Fibroblast of skin of scalp (primary cell): ENCODE results near the gene SMARCC1.
A peak's percentile ranks its signal among the peaks of the same experiment; 100 is the strongest.

Experiments used
- DNase-seq: peaks from one replicate; pipeline ENCODE4 v3.0.0-alpha.2; 2013

SMARCC1 gene

GRCh38 chr3:47583320-47584075, 198.2 kb downstream of the SMARCC1 start:
- DNase-seq = no peak

DNA sequence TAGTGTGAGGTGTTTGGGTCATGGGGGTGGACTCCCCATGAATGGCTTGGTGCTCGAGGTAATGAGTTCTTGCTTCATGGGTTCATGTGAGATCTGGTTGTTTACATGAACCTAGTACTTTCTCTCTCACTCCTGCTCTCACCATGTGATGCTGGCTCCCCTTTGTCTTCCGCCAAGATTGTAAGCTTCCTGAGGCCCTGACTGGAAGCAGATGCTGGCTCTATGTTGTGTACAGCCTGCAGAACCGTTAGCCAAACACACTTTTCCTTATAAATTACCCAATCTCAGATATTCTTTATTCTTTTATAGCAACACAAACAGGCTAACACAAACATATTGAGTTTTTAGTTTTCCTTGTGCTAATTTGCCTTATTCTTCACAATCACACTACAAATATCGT, 199.9 kb downstream of the SMARCC1 start:
- no peak for DNase-seq

GRCh38 chr3:47581422-47581821, 200.3 kb downstream of the SMARCC1 start:
- no peak for DNase-seq

DNA sequence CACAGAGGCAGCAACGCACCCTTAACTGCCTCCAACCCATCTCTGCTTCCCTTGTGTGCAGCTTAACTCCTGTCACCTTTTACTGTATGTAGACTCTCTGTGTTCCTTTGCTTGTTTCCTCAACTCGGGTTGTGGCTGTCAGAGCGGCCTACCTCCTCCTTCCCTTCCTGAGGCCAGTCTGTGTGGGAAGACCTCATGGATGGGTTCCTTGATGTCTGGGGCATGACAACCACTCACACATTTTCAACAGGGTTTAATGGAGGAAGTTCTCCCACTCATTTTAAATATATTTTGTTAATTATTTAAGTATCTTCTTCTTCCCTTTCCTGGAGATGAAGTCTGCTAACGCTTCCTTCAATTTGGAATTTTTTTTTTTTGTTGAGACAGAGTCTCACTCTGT, 201.2 kb downstream of the SMARCC1 start:
- no peak for DNase-seq

DNA sequence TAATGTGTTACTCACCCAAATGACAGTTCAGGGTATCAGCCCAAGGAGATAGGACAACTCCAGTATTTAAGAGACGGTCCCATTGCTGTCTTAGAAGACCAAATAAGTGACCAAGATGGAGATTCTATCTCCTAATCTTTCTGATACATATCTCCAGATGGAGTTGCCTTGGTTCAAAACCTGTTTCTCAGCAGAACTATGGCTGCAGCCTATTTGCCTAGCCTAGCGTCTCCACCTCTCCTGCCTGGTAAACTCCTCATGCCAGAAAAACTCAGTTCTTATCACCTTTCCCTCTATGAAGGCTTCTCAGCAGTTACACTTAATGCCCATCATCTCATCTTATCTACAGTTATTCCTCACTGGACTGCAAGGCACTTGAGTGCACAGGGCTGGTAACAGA, 201.8 kb downstream of the SMARCC1 start:
- DNase-seq = no peak

DNA sequence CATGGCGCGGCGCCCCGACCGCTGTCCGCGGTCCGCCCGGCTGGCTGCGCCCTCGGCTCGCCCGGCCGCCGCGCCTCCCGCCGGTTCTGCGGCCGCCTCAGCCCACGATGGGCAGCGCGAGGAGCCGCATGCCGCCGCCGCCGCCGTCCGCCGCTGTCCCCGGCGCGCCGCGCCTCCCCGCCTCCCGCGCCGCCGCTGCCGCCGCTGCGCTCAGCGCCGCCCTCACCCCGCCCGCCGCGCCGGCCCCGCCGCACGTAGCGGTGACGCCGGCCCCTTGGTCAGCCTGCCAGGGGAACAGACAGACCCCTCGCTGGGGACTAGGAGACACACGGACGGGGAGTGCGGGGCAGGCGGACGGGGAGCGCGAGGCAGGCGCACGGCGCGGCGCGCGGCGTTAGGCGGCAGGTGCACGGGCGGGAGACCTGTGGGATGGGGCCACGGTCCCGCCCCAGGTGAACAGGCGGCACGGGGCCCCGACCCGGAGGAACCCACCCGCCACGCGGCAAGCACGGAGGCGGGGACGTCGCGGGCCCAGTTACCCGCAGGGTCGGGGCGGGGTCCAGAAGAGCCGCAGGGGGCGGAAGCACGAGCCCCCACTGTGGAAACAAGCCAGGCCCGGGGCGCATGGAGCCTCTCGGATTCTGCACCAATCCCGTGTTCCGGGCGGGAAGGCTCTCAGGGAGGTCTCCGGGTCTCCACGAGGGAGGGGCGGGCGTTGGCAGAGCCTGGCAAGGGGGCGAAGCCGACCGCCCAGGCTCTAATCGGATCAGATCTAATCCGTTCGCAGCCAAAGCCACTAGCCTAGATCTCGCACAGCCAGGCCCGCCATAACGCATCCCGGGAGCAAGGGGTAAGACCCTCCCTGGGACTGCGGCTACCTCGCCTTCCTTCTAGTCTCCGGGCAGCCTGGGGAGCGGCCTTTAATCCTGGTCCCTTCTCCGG, 202.7 kb downstream of the SMARCC1 start, which contains the start of gene CSPG5:
TSS of gene CSPG5 (minus strand) at position 175 of the 942 bp plus-strand sequence. CDS start at position 3, 172 bp downstream.
- DNase-seq = peak; percentile 12

DNA sequence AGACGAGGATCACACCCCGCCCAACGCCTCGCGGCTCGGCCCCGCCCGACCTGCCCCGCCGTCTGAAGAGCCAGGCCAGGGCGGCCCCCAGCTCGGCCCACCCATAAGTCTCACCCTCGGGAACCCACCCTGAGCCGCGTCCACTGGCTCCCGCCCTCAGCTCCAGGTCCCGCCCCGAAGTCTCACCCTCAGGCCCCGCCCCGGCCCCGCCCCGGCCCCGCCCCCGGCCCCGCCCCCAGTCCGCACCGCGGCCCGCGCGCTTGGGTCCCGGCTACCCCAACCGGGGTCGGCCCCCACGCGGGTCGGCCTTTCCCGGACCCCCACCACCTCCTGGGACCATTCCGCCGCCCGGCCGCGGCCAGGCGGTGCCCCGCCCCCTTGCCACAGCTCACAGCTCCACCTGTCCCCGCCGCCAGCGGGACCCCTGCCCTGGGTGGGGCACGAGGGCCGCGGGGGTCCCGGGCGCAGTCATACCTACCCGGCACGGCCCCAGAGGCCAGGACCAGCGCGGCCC, 203.5 kb downstream of the SMARCC1 start:
- DNase-seq = peak; percentile 10

GRCh38 chr3:47577583-47578118, 204.0 kb downstream of the SMARCC1 start:
- DNase-seq = peak; percentile 6

GRCh38 chr3:47573190-47574172, 208.2 kb downstream of the SMARCC1 start:
- DNase-seq = no peak

DNA sequence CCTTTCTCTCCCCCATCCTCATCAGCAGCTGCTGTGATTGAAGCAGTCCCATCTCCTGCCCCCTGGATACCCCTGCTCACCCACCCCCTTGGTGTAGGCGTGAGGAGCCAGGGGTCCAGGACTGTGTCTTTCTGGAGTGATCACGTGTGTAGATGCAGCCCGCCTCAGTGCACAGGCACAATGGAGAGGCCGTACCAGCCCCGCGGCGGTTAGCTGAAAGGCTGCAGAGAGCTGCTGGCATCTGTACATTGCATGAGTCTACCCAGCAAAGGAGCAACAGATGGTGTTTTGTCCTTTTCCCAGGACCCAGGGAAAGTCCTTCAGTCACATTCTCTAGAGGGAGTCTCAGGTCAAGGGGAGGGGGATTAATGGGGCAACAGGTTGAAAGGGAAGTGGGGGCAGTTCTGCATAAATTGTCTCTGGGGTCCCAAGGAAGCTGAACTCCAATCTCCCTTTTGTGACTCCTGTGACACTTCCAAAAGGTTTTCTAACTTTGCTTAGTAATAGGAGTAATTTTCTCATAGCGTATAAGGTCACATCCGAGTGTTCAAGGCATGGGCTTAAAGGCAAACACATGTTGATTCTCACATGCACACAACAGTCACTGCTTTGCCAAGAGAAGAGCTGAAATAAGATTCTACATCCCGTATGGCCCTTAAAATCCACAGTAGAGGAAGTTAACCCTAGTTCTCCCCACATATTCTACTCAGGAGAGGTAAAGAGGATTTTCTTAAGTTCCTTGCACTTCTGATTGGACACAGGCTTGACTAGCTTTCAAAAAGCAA, 210.1 kb downstream of the SMARCC1 start:
- no peak for DNase-seq

DNA sequence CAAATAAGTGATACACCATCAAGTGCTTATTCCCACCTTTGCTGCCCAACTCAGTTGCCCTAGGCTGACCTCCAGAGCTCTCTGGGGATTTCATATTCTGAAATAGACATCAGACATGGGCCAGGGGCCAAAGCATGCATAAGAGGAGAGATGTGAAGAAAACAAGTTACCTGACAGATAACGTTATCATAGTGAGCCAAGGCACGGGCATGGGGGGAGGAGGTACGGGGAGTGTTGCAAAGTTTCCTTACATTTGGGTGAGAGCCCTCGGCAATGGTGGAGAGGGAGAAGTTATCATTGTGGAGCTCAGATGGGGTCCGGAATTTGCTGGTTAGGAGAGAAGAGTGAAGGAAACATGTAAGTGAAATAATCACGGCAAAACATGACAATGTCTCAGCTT, 212.8 kb downstream of the SMARCC1 start:
- no peak for DNase-seq

GRCh38 chr3:47567149-47567548, 214.5 kb downstream of the SMARCC1 start:
- DNase-seq = no peak

DNA sequence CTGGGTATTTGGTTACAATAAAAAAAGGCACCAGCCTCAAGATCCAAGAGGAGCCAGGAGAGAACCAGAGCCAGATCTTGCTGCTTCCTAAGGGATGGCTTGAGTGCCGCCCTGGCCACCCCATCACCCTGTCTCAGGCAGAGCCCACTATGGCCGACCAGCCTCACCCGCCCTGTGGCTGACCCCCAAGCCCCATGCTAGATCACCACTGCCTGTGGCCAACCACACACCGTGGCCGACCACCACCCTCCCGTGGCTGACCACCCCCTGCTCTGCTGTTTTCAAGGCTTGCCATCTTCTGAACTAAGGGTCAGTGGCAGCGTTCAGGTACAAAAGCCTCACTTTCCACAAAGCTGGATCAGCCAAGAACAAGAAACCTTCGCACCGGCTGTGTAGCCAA, 215.0 kb downstream of the SMARCC1 start:
- no peak for DNase-seq

DNA sequence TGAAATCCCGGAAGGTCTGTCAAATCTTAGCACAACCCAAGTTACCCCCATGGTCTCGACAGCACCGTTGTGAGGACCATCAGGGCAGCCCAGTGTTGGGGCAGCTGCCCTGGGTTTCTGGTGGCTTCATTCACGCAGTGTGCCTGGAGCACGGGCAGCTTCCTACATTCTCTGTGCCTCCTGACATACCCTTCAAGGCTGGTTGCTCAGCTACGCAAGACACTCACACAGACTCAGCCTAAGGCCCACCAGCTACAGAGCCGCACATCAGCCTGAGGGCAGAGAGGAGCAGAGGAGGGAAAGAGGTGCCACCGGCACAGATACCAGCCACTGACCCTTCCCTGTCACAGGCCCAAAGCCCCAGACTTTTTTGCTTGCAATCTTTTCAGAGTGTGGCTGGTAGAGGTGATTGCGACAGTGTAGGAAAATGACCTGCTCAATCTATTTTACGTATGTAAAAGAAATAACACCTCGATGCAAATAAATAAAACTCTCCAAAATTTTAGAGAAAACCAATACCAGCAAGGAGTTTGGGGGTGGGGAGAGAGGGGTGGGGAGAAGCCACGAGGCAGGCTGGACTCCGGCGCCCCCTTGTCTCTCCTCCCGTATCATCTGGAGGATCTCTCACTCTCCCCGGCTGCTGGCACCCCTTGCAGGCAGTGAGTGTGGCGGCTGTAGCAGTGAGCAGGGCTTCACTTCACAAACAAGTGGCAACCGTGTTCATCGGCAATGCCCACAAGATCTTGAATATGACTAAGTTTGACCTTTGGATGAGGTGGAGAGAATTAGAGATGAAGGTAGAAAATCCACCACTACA, 215.8 kb downstream of the SMARCC1 start:
- DNase-seq = no peak

GRCh38 chr3:47556351-47556750, 225.3 kb downstream of the SMARCC1 start:
- DNase-seq = no peak

- DNase-seq = no peak
Observed at GRCh38 chr3:47554335-47554734, 227.4 kb downstream of the SMARCC1 start.

DNA sequence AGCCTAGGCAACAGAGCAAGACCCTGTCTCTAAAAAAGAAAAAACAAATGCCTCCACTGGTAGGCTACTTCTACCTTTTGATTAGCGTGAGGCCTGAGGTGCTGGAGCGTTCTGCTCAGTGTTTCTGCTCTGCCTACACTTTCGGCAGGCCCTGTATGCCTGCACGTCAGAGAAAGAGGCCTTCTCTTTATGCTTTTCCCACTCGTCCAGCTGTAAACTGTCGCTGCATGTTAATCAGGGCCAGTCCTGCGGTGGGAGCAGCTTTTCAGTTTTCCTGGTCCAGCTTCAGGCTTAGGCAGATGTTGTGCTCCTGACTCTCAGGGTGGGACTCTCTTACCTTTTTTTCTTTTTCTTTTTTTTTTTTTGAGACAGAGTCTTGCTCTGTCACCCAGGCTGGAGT, 228.3 kb downstream of the SMARCC1 start:
- no peak for DNase-seq

DNA sequence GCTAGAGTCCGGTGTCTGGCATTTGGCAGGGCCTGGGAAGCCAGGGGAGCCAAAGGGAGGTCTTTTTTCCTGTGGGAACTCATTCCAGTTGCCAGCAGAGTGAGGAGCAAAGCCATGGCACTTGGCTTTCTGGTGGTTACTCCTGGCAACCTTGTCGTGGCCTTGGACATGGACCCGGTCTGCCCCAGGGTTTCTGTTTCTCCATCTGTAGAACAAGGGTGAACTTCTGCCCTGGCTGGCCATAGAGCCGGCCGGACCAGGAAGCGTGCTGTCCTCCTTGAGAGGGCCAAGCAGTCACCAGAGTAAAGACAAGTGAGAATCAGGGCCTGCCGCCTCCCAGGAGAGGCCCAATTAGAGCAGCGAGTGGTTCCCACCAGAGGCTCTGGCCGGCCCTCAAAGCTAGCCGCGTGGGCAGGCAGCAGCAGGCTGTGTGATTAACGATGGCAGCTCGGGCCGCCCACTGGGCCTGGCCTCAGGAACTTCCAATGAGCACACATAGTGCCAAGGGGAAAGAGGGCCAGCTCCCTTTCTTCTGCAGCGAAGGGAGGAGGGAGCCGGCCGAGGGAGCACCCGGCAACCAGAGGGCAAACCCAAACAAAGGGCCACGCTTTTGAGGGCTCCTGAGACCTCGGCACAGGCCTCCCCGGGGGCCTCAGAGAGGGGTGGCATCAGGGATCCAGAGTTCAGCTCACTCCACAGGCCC, 239.1 kb downstream of the SMARCC1 start:
- no peak for DNase-seq

- no peak for DNase-seq
Observed at GRCh38 chr3:47541583-47542108, 240.0 kb downstream of the SMARCC1 start.
